ENCODE results near the gene ARID1A.

GRCh38 chr1:26740023-26740634, 44.3 kb downstream of the ARID1A start:
- TF ChIP-seq HNRNPUL1 (IDR thresholded peaks at IDR 0.05; ENCODE audit: low read length) (no peak), YBX1 (IDR thresholded peaks at IDR 0.05) (no peak), ZNF76 (CRISPR knock-in tag; IDR thresholded peaks at IDR 0.05; ENCODE audit: borderline replicate concordance) (no peak), GMEB1 (CRISPR knock-in tag; IDR thresholded peaks at IDR 0.05) (no peak), EZH2 (IDR thresholded peaks at IDR 0.05; ENCODE audit: borderline replicate concordance, low read depth, low read length) (no peak), TAF1 (IDR thresholded peaks at IDR 0.05; ENCODE audit: control insufficient read depth, extremely low read depth, insufficient read depth, low read length, severe bottlenecking) (no peak), TCF7L2 (IDR thresholded peaks at IDR 0.05; ENCODE audit: low read depth, low read length) (no peak), ZNF318 (IDR thresholded peaks at IDR 0.05; ENCODE audit: borderline replicate concordance in 1 of 2, low read depth in 1 of 2) (no peak)

Data from K562 (cell line).